SH-SY5Y (cell line): Measurements from ENCODE around the gene CALCB.

Experiments used
- GATA2 ChIP-seq: IDR thresholded peaks from 2 replicates; pipeline ENCODE4 v1.6.1; 2011; ENCODE audit warnings: mild to moderate bottlenecking, low read depth, low read length
- GATA3 ChIP-seq: IDR thresholded peaks from 2 replicates; pipeline ENCODE4 v1.6.1; 2011; ENCODE audit warnings: low read depth, mild to moderate bottlenecking, low read length, moderate library complexity

Gene CALCB

GRCh38 chr11:15059132-15059915, 14.1 kb upstream of the CALCB start:
- TF ChIP-seq GATA2 (no peak), GATA3 (no peak)

- TF ChIP-seq GATA3, result no peak
- no peak for TF ChIP-seq GATA2
Observed at GRCh38 chr11:15062599-15062998, 10.8 kb upstream of the CALCB start.

- no peak for TF ChIP-seq GATA3
- no peak for TF ChIP-seq GATA2
Observed at GRCh38 chr11:15071556-15072255, 1.7 kb upstream of the CALCB start.

DNA sequence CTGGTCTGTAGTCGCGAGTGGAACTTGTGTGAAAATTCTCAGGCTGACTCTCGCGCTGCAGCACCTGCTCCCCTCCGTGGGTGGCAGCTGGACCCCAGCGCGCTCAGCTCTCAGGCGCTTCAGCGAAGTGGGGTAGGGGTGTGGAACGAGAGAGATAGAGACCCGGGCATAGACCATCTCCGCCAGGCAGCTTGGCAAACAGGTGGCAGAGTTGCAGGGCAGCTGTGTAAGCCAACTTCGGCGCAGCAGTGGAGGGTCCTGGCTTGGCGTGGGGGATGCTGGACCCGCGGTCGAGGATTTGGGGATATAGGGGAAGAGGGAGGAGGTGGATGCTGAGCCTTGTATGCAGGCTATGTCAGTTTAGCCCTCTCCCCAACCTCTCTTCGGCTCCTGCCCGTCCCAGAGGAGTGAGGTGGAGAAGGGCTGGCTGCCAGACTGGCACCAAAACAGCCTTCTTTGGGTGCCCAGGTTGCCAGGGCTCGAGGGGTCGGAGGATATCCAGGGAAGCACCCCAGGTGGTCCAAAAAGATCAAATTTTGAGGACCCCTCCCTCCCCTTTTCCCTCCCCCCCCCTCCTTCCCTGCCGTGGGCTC, 746 bp upstream of the CALCB start:
- TF ChIP-seq GATA3 (no peak), GATA2 (no peak)

GRCh38 chr11:15074206-15075161, 1.1 kb downstream of the CALCB start:
- TF ChIP-seq GATA3, result no peak
- no peak for TF ChIP-seq GATA2

- TF ChIP-seq GATA3, result no peak
- no peak for TF ChIP-seq GATA2
Observed at GRCh38 chr11:15075162-15075526, 1.8 kb downstream of the CALCB start.

DNA sequence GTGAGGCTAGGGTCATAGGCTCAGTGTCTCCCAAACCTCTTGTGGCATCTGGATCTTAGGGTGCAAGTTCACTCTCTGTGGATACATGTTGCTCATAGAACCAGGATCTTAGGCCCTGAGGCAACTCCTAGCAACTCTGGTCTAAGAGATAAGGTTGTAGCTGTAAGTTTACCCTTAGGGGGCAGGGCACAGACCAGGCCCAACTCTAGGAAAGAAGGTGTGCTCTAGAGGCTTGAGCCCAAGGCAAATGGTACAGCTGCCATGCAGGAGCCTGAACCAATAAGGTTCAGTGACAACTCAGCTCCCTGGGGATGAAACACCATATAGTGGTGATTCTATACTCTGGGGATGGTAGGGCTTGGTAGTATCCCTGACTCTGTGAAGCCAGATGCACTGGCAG, 17.8 kb downstream of the CALCB start:
- TF ChIP-seq GATA3, result no peak
- no peak for TF ChIP-seq GATA2

DNA sequence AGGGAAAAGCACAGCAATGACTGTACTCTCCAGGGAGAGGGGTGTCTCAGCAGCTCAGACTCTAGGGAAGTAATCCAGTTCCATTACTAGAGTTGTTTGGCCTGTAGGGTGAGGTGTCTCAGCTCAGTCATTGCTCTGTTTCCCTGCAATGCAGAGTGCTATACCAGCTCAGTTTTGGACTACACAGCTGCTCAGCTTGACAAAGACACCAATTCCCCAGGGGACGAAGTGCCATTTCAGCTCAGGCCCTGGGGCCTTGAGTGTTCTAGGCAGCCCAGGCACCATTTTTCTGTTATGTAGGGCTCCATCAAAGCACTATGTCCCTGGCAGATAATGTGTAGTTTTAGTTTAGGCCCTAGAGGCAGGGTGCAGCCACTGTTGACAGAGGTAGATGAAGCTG, 18.2 kb downstream of the CALCB start:
- TF ChIP-seq GATA3, result no peak
- TF ChIP-seq GATA2, result no peak

DNA sequence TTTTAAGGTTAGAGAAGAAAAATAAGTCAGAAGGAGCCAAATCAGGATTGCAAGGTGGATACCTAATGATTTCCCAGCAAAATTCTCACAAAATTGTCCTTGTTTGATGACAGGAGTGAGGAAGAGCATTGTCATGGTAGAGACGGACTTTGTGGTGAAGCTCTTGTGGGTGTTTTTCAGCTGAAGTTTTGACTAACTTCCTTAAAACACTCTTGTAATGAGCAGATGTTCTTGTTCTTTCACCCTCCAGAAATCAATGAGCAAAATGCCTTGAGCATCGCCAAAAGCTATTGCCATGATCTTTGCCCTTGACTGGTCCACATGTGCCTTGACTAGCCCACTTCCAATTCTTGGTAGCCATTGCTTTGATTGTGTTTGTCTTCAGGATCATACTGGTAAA, 20.0 kb downstream of the CALCB start:
- no peak for TF ChIP-seq GATA3
- no peak for TF ChIP-seq GATA2

- TF ChIP-seq GATA3 (no peak), GATA2 (no peak)
Observed at GRCh38 chr11:15095736-15096228, 22.4 kb downstream of the CALCB start.

GRCh38 chr11:15097411-15097810, 24.0 kb downstream of the CALCB start:
- no peak for TF ChIP-seq GATA2
- no peak for TF ChIP-seq GATA3

GRCh38 chr11:15099267-15099666, 25.9 kb downstream of the CALCB start:
- TF ChIP-seq GATA3 (no peak), GATA2 (no peak)

DNA sequence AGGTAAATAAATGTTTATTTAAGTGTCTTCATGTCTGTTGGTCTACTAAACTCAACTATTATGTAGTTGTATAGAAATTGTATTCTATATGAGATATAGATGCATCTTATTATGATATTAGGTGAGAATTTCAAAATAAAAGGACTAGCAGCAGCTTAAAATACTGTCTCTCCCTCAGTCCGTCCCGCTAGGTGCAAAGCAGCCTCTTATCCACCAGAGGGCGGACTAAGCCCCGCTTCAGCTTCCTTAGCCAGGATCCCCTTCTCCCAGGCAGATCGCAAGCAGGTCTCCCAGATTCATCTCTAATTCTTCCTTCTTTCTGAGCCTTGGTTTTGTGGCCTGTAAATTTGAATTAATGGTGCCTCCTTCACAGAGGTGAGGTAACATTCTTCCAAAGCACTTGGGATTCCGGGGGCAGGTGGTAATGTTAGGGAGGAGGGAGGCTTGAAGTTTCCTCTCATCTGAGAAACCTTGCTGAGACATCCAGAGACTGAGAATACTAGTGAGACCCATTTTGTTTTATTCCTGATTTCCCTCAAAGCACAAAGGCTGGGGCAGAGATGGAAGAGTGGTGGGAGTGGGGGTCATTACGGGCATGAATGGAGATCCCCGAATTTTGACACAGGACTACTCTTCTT, 27.8 kb downstream of the CALCB start:
- TF ChIP-seq GATA2, result no peak
- no peak for TF ChIP-seq GATA3

DNA sequence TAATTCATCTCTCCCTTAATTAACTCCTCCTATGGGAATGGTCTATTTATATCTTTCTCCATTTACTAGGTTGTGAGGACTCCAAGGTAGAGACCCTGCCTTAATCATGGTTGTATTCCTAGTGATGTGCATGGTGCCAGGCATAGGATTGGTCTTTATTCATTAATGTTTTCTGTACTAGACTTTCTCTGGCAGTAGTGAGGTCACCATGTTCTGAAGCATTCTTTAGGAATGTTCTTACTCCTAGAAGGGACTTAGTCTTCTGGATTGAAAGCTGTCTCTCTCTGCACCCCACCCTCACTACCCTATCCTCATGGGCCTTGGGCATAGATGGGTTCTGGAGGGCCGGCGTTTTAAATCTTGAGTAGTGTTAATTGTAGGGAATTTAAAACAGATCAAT, 30.8 kb downstream of the CALCB start:
- TF ChIP-seq GATA2, result no peak
- TF ChIP-seq GATA3, result no peak
